ENCODE data around the gene MEGF11.

DNA sequence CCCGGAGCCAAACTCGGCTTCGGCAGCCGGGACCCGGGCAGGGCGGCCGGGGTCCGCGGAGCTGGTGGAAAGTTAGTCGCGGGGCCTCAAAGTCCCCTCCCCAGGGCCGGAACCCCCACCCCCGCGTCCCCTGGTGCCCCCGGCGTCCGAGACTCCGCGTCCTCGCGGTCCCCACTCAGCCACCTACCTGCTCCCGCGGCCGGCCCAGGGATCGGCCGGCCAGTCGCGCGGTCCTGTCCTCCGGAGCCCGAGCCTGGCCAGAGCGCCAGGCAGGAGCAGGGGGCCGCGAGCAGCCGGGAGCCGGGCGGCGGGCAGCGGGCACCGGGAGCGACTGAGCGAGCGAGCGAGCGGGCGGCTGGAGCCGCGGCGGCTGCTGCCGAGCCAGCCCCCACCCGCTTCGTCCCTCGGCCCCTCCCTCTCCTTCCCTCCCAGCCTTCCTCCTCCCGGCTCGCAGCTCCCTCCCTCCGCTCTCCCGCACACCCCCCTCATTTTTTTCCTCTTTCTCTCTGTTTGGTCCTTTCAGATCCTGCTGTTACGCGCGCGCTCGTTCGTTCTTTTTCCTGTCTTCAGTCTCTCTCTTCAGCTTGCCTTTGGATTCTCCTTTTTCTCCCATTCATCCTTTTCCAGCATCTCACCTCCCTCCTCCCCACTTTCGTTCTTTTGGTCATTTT lies at the start of gene MEGF11:
- TF ChIP-seq CTCF (IDR thresholded peaks at IDR 0.05; ENCODE audit: low read depth, low read length) (no peak), EZH2phosphoT487 (IDR thresholded peaks at IDR 0.05; ENCODE audit: low read depth) (no peak)

Data from OCI-LY3 (cell line).